K562 (cell line): ENCODE data around the gene KIF5A. TPM values are rescaled to one million over a fixed set of nuclear protein-coding genes. Genes with fewer than 3 reads are reported as not detected.

Source experiments
- ATAC-seq: fragments of 200-7000 bp; cut with Tn5 transposase; 3 replicates; pipeline ENCODE4 v1.9.1; 2020; ENCODE audit warnings: moderate library complexity
- BruUV-seq: library from RNA; stranded (reverse); fragments of 400-500 nt; replicated peaks from 2 replicates; lab custom pipeline; 2021; lab: Mats Ljungman, UMichigan
- CTCF ChIA-PET: fragments of 300-600 bp; formaldehyde crosslinking; extraction: SDS; loops from one replicate; lab custom pipeline; 2021; ENCODE audit warnings: low intra/inter-chr PET ratio; lab: Yijun Ruan, JAX
- POLR2A ChIA-PET: fragments of 300-600, 350-650 bp; sonication (Branson Sonifier 250); formaldehyde crosslinking; extraction: SDS; loops from one replicate; lab custom pipeline; 2021; ENCODE audit warnings: antibody characterized with exemption, inconsistent platforms; lab: Yijun Ruan, JAX
- DNase-seq, 4 experiments: peaks; one replicate each; pipeline versions ENCODE4 v3.0.0 to v3.0.0-alpha.2; 2011 to 2018; ENCODE audit warnings: low spot score in 3 of 4, mixed read lengths in 3 of 4; ENCODE audit errors: extremely low read depth in 1 of 4
- FAIRE-seq: peaks from 2 replicates; lab custom pipeline; 2011; peaks lifted over from hg19 to GRCh38; lab: Jason Lieb, UNC
- H2AFZ ChIP-seq: 2 replicates; pipeline ENCODE4 v1.6.0; 2011; ENCODE audit warnings: low read depth, low read length, control low read depth, inconsistent platforms
- H3K27ac ChIP-seq: fragments of 200-600 bp; 3 replicates; pipeline ENCODE4 v1.8.0; 2011; ENCODE audit warnings: low read depth, mild to moderate bottlenecking, control low read depth, inconsistent platforms, low read length, moderate library complexity, mixed read lengths; ENCODE audit errors: extremely low read depth
- H3K27me3 ChIP-seq, 2 experiments: fragments of 300-600 bp in 1 of 2; 2 replicates in 1 of 2; 3 replicates in 1 of 2; pipeline versions ENCODE4 v1.6.0 to v1.8.0; 2011; ENCODE audit warnings: inconsistent platforms in 2 of 2, low read length in 2 of 2, mild to moderate bottlenecking in 1 of 2, mixed read lengths in 1 of 2, moderate library complexity in 1 of 2; ENCODE audit not compliant: control insufficient read depth in 2 of 2, insufficient read depth in 2 of 2
- H3K36me3 ChIP-seq: fragments of 300-600 bp; 3 replicates; pipeline ENCODE4 v1.8.0; 2011; ENCODE audit warnings: mild to moderate bottlenecking, low read length, inconsistent platforms; ENCODE audit not compliant: control insufficient read depth, insufficient read depth
- H3K4me1 ChIP-seq, 2 experiments: fragments of 200-600 bp in 1 of 2; replicated peaks in 1 of 2; 2 replicates in 1 of 2; 3 replicates in 1 of 2; pipeline versions ENCODE4 v1.5.1 to v1.8.0; 2011; ENCODE audit warnings: inconsistent platforms in 2 of 2, low read length in 2 of 2, mild to moderate bottlenecking in 1 of 2, mixed read lengths in 1 of 2, moderate library complexity in 1 of 2; ENCODE audit not compliant: control insufficient read depth in 2 of 2, insufficient read depth in 2 of 2
- H3K4me2 ChIP-seq: 2 replicates; pipeline ENCODE4 v1.6.1; 2011; ENCODE audit warnings: low read length, control low read depth, inconsistent platforms, mixed read lengths; ENCODE audit not compliant: insufficient read depth
- H3K4me3 ChIP-seq: fragments of 200-600 bp; sonication (generic), shearing (Covaris generic); 2 replicates; pipeline ENCODE4 v1.5.1; 2016; ENCODE audit warnings: control low read depth, inconsistent platforms
- H3K79me2 ChIP-seq: fragments of 200-600 bp; 3 replicates; pipeline ENCODE4 v1.8.0; 2011; ENCODE audit warnings: low read length, inconsistent platforms; ENCODE audit not compliant: control insufficient read depth, insufficient read depth
- H3K9ac ChIP-seq, 2 experiments: 2 replicates each; pipeline versions ENCODE4 v1.6.0 to v1.6.1; 2011; ENCODE audit warnings: low read depth in 2 of 2, low read length in 2 of 2, control low read depth in 1 of 2, inconsistent platforms in 1 of 2, mild to moderate bottlenecking in 1 of 2, mixed read lengths in 1 of 2; ENCODE audit not compliant: insufficient read depth in 1 of 2
- H3K9me1 ChIP-seq: one replicate; pipeline ENCODE4 v1.6.0; 2011; ENCODE audit warnings: inconsistent platforms, mild to moderate bottlenecking, low read length, moderate library complexity; ENCODE audit not compliant: control insufficient read depth, insufficient read depth
- H3K9me3 ChIP-seq: replicated peaks from 2 replicates; pipeline ENCODE4 v1.5.1; 2011; ENCODE audit warnings: low read depth, low read length, inconsistent platforms; ENCODE audit not compliant: control insufficient read depth, insufficient read depth
- H4K20me1 ChIP-seq: replicated peaks from 2 replicates; pipeline ENCODE4 v1.6.1; 2011; ENCODE audit warnings: low read length, inconsistent platforms, mixed read lengths; ENCODE audit not compliant: control insufficient read depth, insufficient read depth
- GTF2A2 ChIP-seq: IDR thresholded peaks from 2 replicates; pipeline ENCODE4 v1.6.1; 2016; ENCODE audit warnings: mild to moderate bottlenecking, missing genetic modification characterization, missing compliant biosample characterization
- HLTF ChIP-seq: fragments of 450-650 bp; IDR thresholded peaks from 2 replicates; pipeline ENCODE4 v1.6.1; 2016
- MNT ChIP-seq, 2 experiments: fragments of 450-650 bp; conservative IDR thresholded peaks; 2 replicates each; pipeline ENCODE4 v1.6.1; 2017; ENCODE audit warnings: mild to moderate bottlenecking in 2 of 2, moderate library complexity in 2 of 2
- ZNF146 ChIP-seq: IDR thresholded peaks from one replicate; pipeline ENCODE4 v1.6.1; 2018; ENCODE audit warnings: missing compliant biosample characterization; ENCODE audit not compliant: unreplicated experiment
- ZNF23 ChIP-seq: fragments of 250-450 bp; sonication (Bioruptor Pico); IDR thresholded peaks from 2 replicates; pipeline ENCODE4 v1.4.0; 2020; ENCODE audit warnings: mild to moderate bottlenecking
- WGBS: fragments of 100-300 bp; shearing (Covaris generic); methylation state at CpG from one replicate; pipeline ENCODE4 v1.1.6; 2016; ENCODE audit warnings: low coverage, mixed read lengths; ENCODE audit not compliant: insufficient coverage; ENCODE audit errors: missing lambda C conversion rate; 5-methylcytosine and 5-hydroxymethylcytosine counted together
- in situ Hi-C: fragments of 300-500 bp; cut with MboI; formaldehyde crosslinking; loops from 4 replicates; pipeline ENCODE4 v1.15.0; 2018; ENCODE audit warnings: inconsistent platforms, mixed read lengths
- intact Hi-C: fragments of 100-400 bp; cut with micrococcal nuclease; formaldehyde crosslinking; loops from 2 replicates; pipeline ENCODE4 v1.14.2; 2022
- polyA plus RNA-seq, 8 experiments: library from polyadenylated mRNA; depleted of rRNA in 4 of 8; stranded (reverse) in 5 of 8; unstranded in 3 of 8; fragments of >200 nt; fragmentation: Nextera tagmentation in 2 of 8; fragmentation: Illumina TruSeq in 1 of 8; extraction: Ambion mirVana in 2 of 8; extraction: Trizol in 1 of 8; gene quantifications; 2 replicates each; pipeline versions ENCODE4 v1.2.1 to v1.2.3, GENCODE V29; 2011 to 2014; ENCODE audit warnings: inconsistent platforms in 1 of 8, missing spikeins in 1 of 8
- total RNA-seq, 7 experiments: library from RNA; depleted of rRNA in 6 of 7; stranded (reverse); fragments of >200 nt in 6 of 7; fragmentation: Illumina TruSeq in 2 of 7; extraction: Trizol in 2 of 7; gene quantifications; 2 replicates each; pipeline versions ENCODE4 v1.2.1 to v1.2.3, GENCODE V29; 2011 to 2021; ENCODE audit warnings: low replicate concordance in 1 of 7

KIF5A gene
- total and polyA plus RNA-seq, 9 of the 15 experiments (the other 6 are each of a cell fraction or from before 2014, with no cell fraction given): 3.4 to 17.7 (median 8.0) TPM

GRCh38 chr12:57623385-57623784 lies 73.5 kb downstream of the KIF5A start:
- Histone ChIP-seq H3K9ac (no peak overlapping the region), H3K9me1 (no peaks in the 10 kb centered on the region), H3K9me3 (no peaks in the 10 kb centered on the region), H3K4me2 (no peak overlapping the region), H3K27ac (no peak overlapping the region), H3K4me3 (no peak overlapping the region), H4K20me1 (no peaks in the 10 kb centered on the region)
- POLR2A ChIA-PET: interaction anchor here (0.6 to 1.0 kb wide), 3 partner anchors 105 to 906 kb away, joined by 3 read pairs; no protein-coding TSS in a partner anchor
- in situ Hi-C loops: no loop called here
- DNase-seq (no peak), ATAC-seq (no peak)
- TF ChIP-seq GTF2A2: no peak
- no peak for TF ChIP-seq MNT (conservative IDR thresholded peaks at IDR 0.05)
- no peak for TF ChIP-seq ZNF146 (CRISPR knock-in tag)
- no peak for TF ChIP-seq ZNF23 (CRISPR knock-in tag)
- TF ChIP-seq HLTF: no peak
- TF ChIP-seq, all 486 proteins: peak for 0
- FAIRE-seq: no peak
- Histone ChIP-seq H2AFZ (no peak overlapping the region), H3K4me1 (peaks cover 20 to 41% of the 10 kb centered on the region in 2 experiments), H3K27me3 (no peaks in the 10 kb centered on the region), H3K36me3 (peaks cover 20% of the 10 kb centered on the region; the same call in 1 of the 3 replicates), H3K79me2 (no peaks in the 10 kb centered on the region)
- 71% methylated on average over 2 of the region's 2 CpGs for WGBS
- no TSS peak for BruUV-seq
- CTCF ChIA-PET: no interaction called here
- intact Hi-C loops: loop anchor here (5.0 kb wide), 1 partner anchor 101 kb away; the partner anchor contains the start of genes DDIT3 and MBD6
